Measurements from ENCODE around the gene PDE6H.

DNA sequence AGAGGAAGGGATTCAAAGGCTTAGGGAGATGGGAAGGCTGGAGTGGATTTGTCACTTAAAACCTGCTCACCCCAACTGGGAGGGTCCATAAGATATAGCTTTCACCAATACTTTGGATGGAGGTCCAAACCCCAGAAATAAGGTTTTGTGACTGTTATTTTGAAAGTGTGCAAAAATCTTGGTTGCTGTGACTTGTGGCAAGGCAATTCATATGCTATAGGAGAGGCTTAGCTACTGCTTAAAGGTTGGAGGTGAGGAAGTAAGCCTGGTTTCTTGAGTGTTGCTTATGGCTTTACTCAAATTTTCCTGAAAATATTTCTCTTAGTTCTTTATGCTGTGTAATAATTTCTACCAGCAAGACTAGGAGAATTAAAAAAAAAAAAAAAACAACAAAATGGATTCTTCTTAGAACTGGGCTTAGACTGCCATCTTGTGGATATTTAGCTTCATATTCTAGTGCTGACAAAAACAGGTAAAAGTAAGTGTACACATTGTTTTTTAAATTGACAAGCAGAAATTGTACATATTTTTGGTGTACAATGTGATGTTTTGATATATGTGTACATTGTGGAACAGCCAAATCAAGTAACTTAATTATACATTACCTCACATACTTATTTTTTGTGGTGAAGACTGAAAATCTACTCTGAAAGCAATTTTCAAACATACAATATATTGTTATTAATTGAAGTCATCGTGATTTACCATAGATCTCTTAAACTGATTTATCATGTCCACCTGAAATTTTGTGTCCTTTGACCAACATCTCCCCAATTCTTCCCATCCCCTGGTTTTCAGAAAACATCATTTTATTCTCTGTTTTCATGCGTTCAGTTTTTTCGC is 23.0 kb downstream of the PDE6H start:
- TF ChIP-seq, protein P1, sequence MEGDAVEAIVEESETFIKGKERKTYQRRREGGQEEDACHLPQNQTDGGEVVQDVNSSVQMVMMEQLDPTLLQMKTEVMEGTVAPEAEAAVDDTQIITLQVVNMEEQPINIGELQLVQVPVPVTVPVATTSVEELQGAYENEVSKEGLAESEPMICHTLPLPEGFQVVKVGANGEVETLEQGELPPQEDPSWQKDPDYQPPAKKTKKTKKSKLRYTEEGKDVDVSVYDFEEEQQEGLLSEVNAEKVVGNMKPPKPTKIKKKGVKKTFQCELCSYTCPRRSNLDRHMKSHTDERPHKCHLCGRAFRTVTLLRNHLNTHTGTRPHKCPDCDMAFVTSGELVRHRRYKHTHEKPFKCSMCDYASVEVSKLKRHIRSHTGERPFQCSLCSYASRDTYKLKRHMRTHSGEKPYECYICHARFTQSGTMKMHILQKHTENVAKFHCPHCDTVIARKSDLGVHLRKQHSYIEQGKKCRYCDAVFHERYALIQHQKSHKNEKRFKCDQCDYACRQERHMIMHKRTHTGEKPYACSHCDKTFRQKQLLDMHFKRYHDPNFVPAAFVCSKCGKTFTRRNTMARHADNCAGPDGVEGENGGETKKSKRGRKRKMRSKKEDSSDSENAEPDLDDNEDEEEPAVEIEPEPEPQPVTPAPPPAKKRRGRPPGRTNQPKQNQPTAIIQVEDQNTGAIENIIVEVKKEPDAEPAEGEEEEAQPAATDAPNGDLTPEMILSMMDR (IDR thresholded peaks at IDR 0.05; ENCODE audit: borderline replicate concordance, extremely low read depth, low read length, poor library complexity, severe bottlenecking), result peak; percentile 80
- no peak for TF ChIP-seq EZH2 (IDR thresholded peaks at IDR 0.05; ENCODE audit: borderline replicate concordance, low read depth, low read length, severe bottlenecking)

Measured in DND-41 (cell line).